MM.1S (cell line): Measurements from ENCODE around the gene TDRD7.

Experiments used
- DNase-seq: peaks from one replicate; pipeline ENCODE4 v3.0.0-alpha.2; 2015
- H2AFZ ChIP-seq: fragments of 300-600 bp; sonication (generic); 2 replicates; pipeline ENCODE4 v1.6.0; 2016; ENCODE audit warnings: antibody characterized with exemption, low read length
- H3F3A ChIP-seq: fragments of 300-600 bp; sonication (generic); 2 replicates; pipeline ENCODE4 v1.6.1; 2016; ENCODE audit warnings: mild to moderate bottlenecking, antibody characterized with exemption, low read length, moderate library complexity, mixed read lengths; ENCODE audit not compliant: insufficient read depth
- H3K27ac ChIP-seq: fragments of 300-600 bp; sonication (generic); 2 replicates; pipeline ENCODE4 v1.5.1; 2016; ENCODE audit warnings: mild to moderate bottlenecking, low read length
- H3K27me3 ChIP-seq: fragments of 300-600 bp; sonication (generic); replicated peaks from 2 replicates; pipeline ENCODE4 v1.6.0; 2016; ENCODE audit warnings: low read length; ENCODE audit not compliant: insufficient read depth
- H3K36me3 ChIP-seq: fragments of 300-600 bp; sonication (generic); replicated peaks from 2 replicates; pipeline ENCODE4 v1.6.1; 2016; ENCODE audit warnings: mild to moderate bottlenecking, low read length, mixed read lengths; ENCODE audit not compliant: insufficient read depth
- H3K4me1 ChIP-seq: fragments of 300-600 bp; sonication (generic); 2 replicates; pipeline ENCODE4 v1.6.1; 2016; ENCODE audit warnings: low read length, mixed read lengths
- H3K4me2 ChIP-seq: fragments of 300-600 bp; sonication (generic); 2 replicates; pipeline ENCODE4 v1.6.0; 2016; ENCODE audit warnings: low read depth, low read length
- H3K4me3 ChIP-seq: fragments of 300-600 bp; sonication (generic); 2 replicates; pipeline ENCODE4 v1.5.1; 2016; ENCODE audit warnings: low read length, mixed read lengths
- H3K79me2 ChIP-seq: fragments of 300-600 bp; sonication (generic); 2 replicates; pipeline ENCODE4 v1.6.1; 2016; ENCODE audit warnings: mixed run types, low read length, mixed read lengths
- H3K9ac ChIP-seq: fragments of 300-600 bp; sonication (generic); 2 replicates; pipeline ENCODE4 v1.6.1; 2016; ENCODE audit warnings: low read length, mixed read lengths
- H3K9me2 ChIP-seq: fragments of 300-600 bp; sonication (generic); replicated peaks from 2 replicates; pipeline ENCODE4 v1.6.1; 2016; ENCODE audit warnings: mild to moderate bottlenecking, low read length, mixed read lengths; ENCODE audit not compliant: insufficient read depth
- H3K9me3 ChIP-seq: fragments of 300-600 bp; sonication (generic); replicated peaks from 2 replicates; pipeline ENCODE4 v1.6.1; 2016; ENCODE audit warnings: mild to moderate bottlenecking, low read length, mixed read lengths; ENCODE audit not compliant: insufficient read depth
- H4K20me1 ChIP-seq: fragments of 300-600 bp; sonication (generic); 2 replicates; pipeline ENCODE4 v1.6.1; 2016; ENCODE audit warnings: mild to moderate bottlenecking, low read length, moderate library complexity, mixed read lengths; ENCODE audit not compliant: insufficient read depth
- CTCF ChIP-seq: fragments of 300-600 bp; sonication (generic); IDR thresholded peaks from 2 replicates; pipeline ENCODE4 v1.5.1; 2016; ENCODE audit warnings: antibody characterized with exemption, low read length, mixed read lengths
- EZH2 ChIP-seq: fragments of 300-600 bp; sonication (generic); optimal IDR thresholded peaks from 2 replicates; pipeline ENCODE3; 2017; ENCODE audit warnings: low read depth, mild to moderate bottlenecking, antibody characterized with exemption, low read length, mixed read lengths
- EZH2phosphoT487 ChIP-seq: fragments of 300-600 bp; sonication (generic); IDR thresholded peaks from 2 replicates; pipeline ENCODE4 v1.6.1; 2018; ENCODE audit warnings: antibody characterized with exemption, low read length

The TDRD7 gene

GRCh38 chr9:97531888-97532376 is 120.0 kb downstream of the TDRD7 start:
- Histone ChIP-seq H4K20me1 (no peaks in the 10 kb centered on the region), H3K9me2 (no peaks in the 10 kb centered on the region), H3K4me3 (no peak overlapping the region), H3K9me3 (no peaks in the 10 kb centered on the region), H3K79me2 (no peaks in the 10 kb centered on the region), H3K27me3 (no peaks in the 10 kb centered on the region), H3F3A (0 out of 2 replicates have a peak, but pooled peaks cover 6% of the 10 kb centered on the region), H3K4me2 (no peak overlapping the region), H3K4me1 (peaks cover 11% of the 10 kb centered on the region), H3K27ac (no peak overlapping the region), H3K36me3 (no peaks in the 10 kb centered on the region), H2AFZ (no peak overlapping the region), H3K9ac (no peak overlapping the region)
- TF ChIP-seq CTCF (no peak), EZH2 (no peak)
- DNase-seq = no peak

- Histone ChIP-seq H3K9me3 (no peaks in the 10 kb centered on the region), H3K79me2 (no peaks in the 10 kb centered on the region), H3F3A (no peaks in the 10 kb centered on the region), H3K4me2 (no peak overlapping the region), H3K4me1 (no peaks in the 10 kb centered on the region), H3K27me3 (no peaks in the 10 kb centered on the region), H2AFZ (no peak overlapping the region), H3K27ac (no peak overlapping the region), H3K4me3 (no peak overlapping the region), H4K20me1 (no peaks in the 10 kb centered on the region), H3K9ac (no peak overlapping the region), H3K36me3 (no peaks in the 10 kb centered on the region), H3K9me2 (no peaks in the 10 kb centered on the region)
- no peak for DNase-seq
- no peak for TF ChIP-seq EZH2
- TF ChIP-seq EZH2phosphoT487 = no peak
- no peak for TF ChIP-seq CTCF
Observed at GRCh38 chr9:97534185-97534584, 122.3 kb downstream of the TDRD7 start.

- no peaks in the 10 kb centered on the region for H3K79me2 ChIP-seq
- no peaks in the 10 kb centered on the region for H3K9me2 ChIP-seq
- no peaks in the 10 kb centered on the region for H3F3A ChIP-seq
- no peak overlapping the region for H2AFZ ChIP-seq
- no peaks in the 10 kb centered on the region for H4K20me1 ChIP-seq
- H3K27me3 ChIP-seq = no peaks in the 10 kb centered on the region
- H3K9me3 ChIP-seq = no peaks in the 10 kb centered on the region
- H3K27ac ChIP-seq = no peak overlapping the region
- no peak for DNase-seq
- no peak overlapping the region for H3K4me2 ChIP-seq
- no peaks in the 10 kb centered on the region for H3K36me3 ChIP-seq
- TF ChIP-seq CTCF (no peak), EZH2 (no peak), EZH2phosphoT487 (no peak)
- H3K4me3 ChIP-seq = no peak overlapping the region
- H3K9ac ChIP-seq = no peak overlapping the region
- H3K4me1 ChIP-seq = no peaks in the 10 kb centered on the region
Observed at GRCh38 chr9:97534961-97535594, 123.2 kb downstream of the TDRD7 start.
